HG03108 (cell line): ENCODE data around the gene SUGCT.
"Not testable (repeated sequence)": the region's sequence is repeated elsewhere in the genome, so short reads cannot be mapped to it uniquely, and the experiment has no call there.

Experiments used
- ATAC-seq: cut with Tn5 transposase; IDR thresholded peaks from one replicate; pipeline ENCODE4 v1.9.1; 2021; ENCODE audit warnings: moderate library complexity; ENCODE audit not compliant: unreplicated experiment

Gene SUGCT

DNA sequence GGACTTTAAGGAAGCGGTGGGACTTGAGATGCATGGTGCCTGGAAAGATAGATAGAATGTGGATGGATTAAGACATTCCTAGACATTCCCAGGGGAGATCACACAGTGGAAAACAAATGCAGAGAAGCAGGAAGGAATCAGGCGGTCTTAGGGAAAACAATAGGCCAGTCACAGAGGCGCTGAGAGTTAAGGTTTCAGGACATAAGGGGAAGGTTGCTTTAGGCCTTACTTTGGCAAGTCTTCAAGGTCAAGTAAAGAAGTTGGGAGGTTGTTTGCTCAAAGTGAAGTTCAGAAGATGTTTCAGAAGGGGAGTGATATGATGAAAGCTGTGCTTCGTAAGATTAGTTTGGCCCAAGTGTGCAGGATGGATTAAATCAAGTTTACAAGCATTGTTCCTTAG lies 109.4 kb downstream of the SUGCT start:
- ATAC-seq = no peak

- no peak for ATAC-seq
Observed at GRCh38 chr7:40248681-40249080, 113.9 kb downstream of the SUGCT start.

DNA sequence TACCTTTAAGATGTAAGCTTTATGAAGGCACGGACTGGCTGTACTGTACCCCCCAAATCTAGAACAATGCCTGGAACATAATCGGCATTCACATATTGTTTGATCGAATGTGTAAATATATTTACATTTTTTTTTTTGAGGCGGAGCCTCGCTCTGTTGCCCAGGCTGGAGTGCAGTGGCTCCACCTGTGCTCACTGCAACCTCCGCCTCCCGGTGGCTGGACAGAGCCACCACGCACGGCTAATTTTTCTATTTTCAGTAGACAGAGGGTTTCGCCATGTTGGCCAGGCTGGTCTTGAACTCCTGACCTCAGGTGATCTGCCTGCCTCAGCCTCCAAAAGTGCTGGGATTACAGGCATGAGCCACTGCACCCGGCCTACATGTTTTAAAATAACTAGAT lies 118.6 kb downstream of the SUGCT start:
- ATAC-seq = not testable (repeated sequence)

DNA sequence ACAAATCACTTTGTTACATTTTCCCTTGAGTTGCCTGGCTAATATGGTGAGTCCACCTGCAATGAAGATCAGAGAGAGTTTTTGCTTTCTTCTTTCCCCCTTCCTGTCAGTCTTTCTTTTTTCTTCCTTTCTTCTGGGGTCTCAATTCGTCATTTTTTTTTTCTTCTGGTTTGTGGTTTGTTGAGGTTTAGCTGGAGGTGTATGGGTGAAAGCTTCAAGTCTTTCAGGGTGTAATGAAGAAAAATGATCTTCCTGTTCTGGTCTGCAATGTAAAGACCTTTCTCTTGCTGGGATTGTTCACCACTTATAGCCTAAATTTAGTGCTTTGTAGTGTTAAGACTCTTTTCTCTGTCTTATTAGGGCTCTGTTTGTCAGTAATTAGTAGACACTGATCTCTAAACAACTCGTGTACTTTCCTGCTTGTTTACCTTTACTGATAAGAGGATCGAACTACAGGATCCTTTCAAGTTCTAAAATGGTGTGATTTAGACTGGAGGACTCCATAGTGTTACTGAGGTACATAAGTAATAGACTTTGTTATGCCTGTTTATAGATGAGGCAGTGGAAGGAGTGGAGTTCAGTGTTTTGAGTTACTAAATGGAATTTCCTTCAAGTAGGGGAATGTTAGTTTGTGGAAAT lies 129.1 kb downstream of the SUGCT start:
- ATAC-seq = no peak

- ATAC-seq = no peak
Observed at GRCh38 chr7:40267583-40267982, 132.8 kb downstream of the SUGCT start.

GRCh38 chr7:40268810-40269209 lies 134.0 kb downstream of the SUGCT start:
- not testable (repeated sequence) for ATAC-seq

DNA sequence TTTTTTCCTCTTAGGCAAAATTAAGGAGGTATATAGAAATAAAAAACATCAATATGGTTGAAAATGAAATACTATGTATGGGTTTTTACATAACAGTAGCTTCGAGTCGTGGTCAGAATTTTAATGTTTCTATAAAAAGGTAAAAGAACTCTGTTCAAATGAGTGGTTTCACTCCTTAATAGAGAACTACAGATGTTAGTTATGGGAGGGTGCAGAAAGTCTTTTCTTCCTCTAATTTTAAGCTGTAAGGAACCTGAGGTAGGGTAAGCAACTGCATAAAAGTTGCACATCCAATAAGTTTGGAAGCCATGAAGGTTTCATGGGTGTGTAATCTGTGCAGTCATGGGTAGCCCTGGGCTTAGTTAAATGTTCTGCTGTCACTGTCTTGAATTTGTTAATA lies 141.3 kb downstream of the SUGCT start:
- ATAC-seq = no peak

GRCh38 chr7:40279991-40280390 lies 145.2 kb downstream of the SUGCT start:
- no peak for ATAC-seq

DNA sequence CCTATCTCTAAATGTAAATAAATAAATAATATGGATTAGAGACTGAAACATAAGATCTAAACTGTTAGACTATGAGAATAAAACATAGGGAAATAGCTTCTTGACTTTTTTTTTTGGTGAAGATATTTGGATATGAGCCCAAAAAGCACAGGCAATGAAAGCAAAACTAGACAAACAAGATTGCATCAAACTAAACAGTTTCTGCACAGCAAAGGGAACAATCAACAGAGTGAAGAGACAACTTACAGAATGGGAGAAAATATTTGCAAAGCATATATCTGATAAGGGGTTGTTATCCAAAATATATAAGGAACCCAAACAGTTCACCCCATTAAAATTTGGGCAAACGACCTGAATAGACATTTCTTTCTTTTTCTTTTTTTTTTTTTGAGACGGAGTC lies 148.1 kb downstream of the SUGCT start:
- ATAC-seq = no peak

GRCh38 chr7:40283391-40283790 lies 148.6 kb downstream of the SUGCT start:
- ATAC-seq = no peak

DNA sequence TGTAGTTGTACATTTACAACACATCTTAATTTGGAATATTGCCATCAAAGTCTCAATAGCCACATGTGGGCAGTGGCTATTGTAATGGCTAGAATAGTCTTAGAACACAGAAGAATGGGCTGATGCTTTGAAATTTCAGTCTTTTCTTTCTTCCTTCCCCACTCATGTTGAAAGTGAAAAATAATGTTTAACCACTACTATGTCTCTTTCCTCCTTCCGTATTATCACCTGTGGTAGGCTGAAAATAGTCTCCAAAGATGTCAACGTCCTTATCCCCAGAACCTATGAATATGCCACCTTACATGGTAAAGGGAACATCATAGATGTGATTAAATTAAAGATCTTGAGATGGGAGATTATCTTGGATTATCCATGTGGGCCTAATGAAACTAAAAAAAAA lies 154.0 kb downstream of the SUGCT start:
- ATAC-seq = no peak

DNA sequence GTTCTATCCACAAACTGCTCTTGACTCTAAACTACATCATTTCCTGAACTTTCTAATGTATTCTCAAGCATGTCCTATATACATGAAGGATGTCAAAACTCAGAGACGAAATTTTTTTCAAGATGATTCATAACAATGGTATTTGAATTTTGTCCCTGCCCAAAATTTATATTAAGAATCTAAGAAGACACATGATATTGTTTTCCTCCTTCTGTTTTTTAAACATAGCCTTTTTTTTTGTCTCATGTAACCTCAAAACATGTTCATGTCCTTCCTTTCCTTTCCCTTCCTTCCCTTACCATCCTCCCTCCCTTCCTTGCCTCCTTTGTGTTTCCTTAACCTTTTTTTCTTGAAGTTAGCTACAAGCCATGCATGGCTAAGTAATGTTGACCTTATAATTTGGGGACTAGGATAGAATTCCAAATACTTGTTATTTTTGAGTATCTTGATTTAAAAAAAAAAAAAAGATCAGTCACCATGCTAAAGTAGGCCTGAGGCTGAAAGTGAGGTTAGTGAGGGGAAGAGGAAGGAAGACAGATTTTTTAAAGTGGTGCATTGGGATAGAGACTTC lies 163.0 kb downstream of the SUGCT start:
- no peak for ATAC-seq

- no peak for ATAC-seq
Observed at GRCh38 chr7:40298421-40298820, 163.6 kb downstream of the SUGCT start.

DNA sequence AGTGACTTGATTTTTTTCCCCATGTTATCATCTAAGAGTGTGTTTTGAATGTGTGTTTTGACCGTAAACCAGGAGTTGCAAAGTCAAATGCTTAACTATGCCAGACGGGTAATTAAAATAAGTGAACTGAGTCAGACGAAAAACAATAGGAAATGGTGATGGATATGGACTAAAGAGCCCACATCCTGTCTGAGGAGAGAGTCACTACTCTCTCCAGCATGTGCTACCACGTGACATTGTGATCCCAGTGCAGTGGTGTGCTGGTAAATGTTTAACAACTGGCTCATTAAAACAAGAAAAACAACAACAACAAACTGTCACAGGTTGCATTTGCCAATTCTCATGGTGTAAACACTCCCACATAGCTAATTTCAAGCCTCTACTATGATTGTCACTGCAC lies 164.3 kb downstream of the SUGCT start:
- ATAC-seq = peak; percentile 67

- ATAC-seq = no peak
Observed at GRCh38 chr7:40300146-40300670, 165.4 kb downstream of the SUGCT start.

GRCh38 chr7:40301486-40302068 lies 166.8 kb downstream of the SUGCT start:
- ATAC-seq = no peak

- no peak for ATAC-seq
Observed at GRCh38 chr7:40303996-40304395, 169.2 kb downstream of the SUGCT start.

GRCh38 chr7:40305229-40305628 lies 170.4 kb downstream of the SUGCT start:
- ATAC-seq = no peak

DNA sequence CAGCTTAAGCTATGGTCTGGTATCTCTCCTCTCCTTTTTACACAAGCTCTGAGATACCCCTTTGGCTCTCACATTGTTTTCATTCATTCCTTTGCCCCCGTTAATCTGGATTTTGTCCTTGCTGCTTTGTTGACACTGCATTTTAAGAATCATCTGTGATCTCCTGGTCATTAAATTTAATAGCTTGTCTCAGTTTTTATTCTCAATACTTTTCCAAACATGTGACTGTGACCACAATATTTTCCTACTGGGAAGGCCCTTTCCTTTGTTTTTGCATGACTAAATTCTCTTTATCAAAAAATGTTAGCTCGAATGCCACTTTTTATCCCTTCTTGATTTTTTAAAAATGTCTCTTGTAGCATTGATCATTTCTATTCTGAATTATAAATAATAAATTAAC lies 171.2 kb downstream of the SUGCT start:
- no peak for ATAC-seq

DNA sequence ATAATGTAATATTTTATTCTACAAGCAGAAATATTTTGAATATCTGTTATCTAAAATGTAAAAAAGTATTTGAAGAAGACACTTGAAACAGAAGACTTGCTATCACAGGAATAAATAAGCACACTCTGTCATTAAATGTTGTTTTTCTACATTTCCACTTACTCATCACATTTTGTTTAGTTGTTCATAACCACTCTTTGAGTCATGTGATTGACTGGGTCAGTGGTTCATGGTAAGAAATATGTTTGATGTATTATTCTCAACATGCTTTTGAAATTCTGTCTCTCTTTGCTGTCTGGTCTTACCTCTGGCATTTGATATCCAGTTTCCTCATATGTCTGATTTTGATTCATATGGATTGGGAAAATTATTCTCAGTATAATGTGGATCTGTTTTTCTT lies 171.8 kb downstream of the SUGCT start:
- no peak for ATAC-seq

DNA sequence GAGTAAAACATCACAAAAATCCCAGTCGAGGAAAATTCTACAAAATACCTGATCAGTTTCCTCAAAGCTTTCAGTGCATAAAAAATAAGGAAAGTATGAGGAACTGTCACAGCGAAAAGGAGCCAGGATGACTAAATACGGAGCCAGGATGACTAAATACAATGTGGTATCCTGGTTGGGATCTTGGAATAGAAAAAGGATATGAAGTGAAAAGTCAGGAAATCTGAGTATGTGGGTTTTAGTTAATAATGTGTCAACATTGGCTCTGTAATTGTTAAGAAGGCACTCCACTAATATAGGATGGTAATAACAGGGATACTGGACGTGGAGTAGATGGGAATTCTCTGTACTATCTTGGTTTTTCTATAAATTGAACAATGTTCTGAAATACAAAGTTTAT lies 175.5 kb downstream of the SUGCT start:
- no peak for ATAC-seq

- peak; percentile 99 for ATAC-seq
Observed at GRCh38 chr7:40311307-40311706, 176.5 kb downstream of the SUGCT start.
